ENCODE data around the gene GTSE1. TPM values are rescaled to one million over a fixed set of nuclear protein-coding genes. Genes with fewer than 3 reads are reported as not detected.
A peak's percentile ranks its signal among the peaks of the same experiment; 100 is the strongest.

The GTSE1 gene
- total RNA-seq, 1 experiment from 2014 or later: 42.6 TPM

DNA sequence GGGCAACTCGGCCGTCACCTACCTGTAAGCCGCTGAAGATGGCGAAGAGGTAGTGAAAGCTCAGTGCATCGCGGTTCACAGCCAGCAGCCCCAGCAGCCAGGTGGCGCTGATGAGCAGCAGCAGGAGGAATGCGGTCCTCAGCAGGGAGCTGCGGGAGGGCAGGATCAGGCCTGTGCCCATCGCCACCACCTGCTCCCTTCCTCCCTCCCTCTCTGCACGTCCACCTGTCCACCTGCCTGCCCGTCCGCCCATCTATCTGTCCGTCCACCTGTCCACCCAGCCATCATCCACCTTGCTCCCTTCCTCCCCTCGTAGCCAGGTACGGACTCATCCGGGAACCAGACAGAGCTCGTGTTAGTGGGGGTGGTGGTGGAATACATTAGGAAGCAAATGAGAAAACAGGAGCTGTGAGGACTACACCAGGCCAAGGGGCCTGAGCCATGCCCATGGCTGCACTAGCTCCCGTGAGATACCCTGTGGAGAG, 71.1 kb downstream of the GTSE1 start:
- Histone ChIP-seq H3K23ac (ENCODE audit: insufficient read length, low read depth, low read length) (no peak overlapping the region), H3K9ac (ENCODE audit: extremely low read depth, insufficient read length, low read length) (no peak overlapping the region), H3K27me3 (ENCODE audit: insufficient read depth, low read length) (no peaks in the 10 kb centered on the region), H3K4me2 (ENCODE audit: insufficient read depth, insufficient read length, low read length) (no peak overlapping the region), H3K4ac (ENCODE audit: low read depth, low read length) (no peak overlapping the region), H2AK5ac (ENCODE audit: insufficient read length, low read length) (no peak overlapping the region), H2BK5ac (ENCODE audit: insufficient read length, low read length) (no peak overlapping the region), H2BK12ac (ENCODE audit: insufficient read length, low read depth, low read length) (no peak overlapping the region), H3T11ph (ENCODE audit: low read length) (no peak overlapping the region), H2AFZ (ENCODE audit: low read length) (no peak overlapping the region), H2BK20ac (ENCODE audit: low read depth, low read length, poor library complexity, severe bottlenecking) (no peak overlapping the region), H3K14ac (ENCODE audit: insufficient read depth, low read length) (no peak overlapping the region), H4K5ac (ENCODE audit: insufficient read length, low read depth, low read length) (no peak overlapping the region), H3K4me1 (ENCODE audit: insufficient read depth, low read length) (no peaks in the 10 kb centered on the region), H3K56ac (ENCODE audit: insufficient read length, low read depth, low read length) (no peak overlapping the region), H3K79me2 (ENCODE audit: insufficient read depth, low read length) (no peaks in the 10 kb centered on the region), H2BK120ac (ENCODE audit: low read depth, low read length, poor library complexity, severe bottlenecking) (no peak overlapping the region), H3K9me3 (ENCODE audit: control insufficient read depth, low read depth, low read length) (no peaks in the 10 kb centered on the region), H3K79me1 (ENCODE audit: insufficient read depth, low read depth, low read length, poor library complexity, severe bottlenecking) (no peaks in the 10 kb centered on the region), H3K27ac (ENCODE audit: insufficient read length, low read depth, low read length) (no peak overlapping the region), H2BK15ac (ENCODE audit: low read depth, low read length) (no peak overlapping the region), H4K91ac (ENCODE audit: insufficient read length, low read depth, low read length) (no peak overlapping the region), H3K23me2 (ENCODE audit: insufficient read length, low read depth, low read length, poor library complexity, severe bottlenecking) (no peaks in the 10 kb centered on the region), H4K8ac (replicated peaks; ENCODE audit: insufficient read length, low read depth, low read length) (no peak overlapping the region), H3K18ac (ENCODE audit: insufficient read length, low read depth, low read length) (no peak overlapping the region), H4K20me1 (ENCODE audit: control insufficient read depth, insufficient read depth, insufficient read length) (no peaks in the 10 kb centered on the region)
- Mint-ChIP-seq H3K36me3 (ENCODE audit: insufficient read depth in 1 of 3, low read depth in 3 of 3) (peaks cover 0 to 9% (median 8%) of the 10 kb centered on the region in 3 experiments; a peak in 4 of 7 replicates), H3K4me3 (no peak overlapping the region; a peak in 1 of 5 replicates), H3K4me1 (peaks cover 12% of the 10 kb centered on the region in 2 experiments), H3K27me3 (ENCODE audit: low read depth) (no peaks in the 10 kb centered on the region), H3K9me3 (no peaks in the 10 kb centered on the region), H3K27ac (peak overlapping the region in 2 of 3 experiments; percentile 72 to 77; a peak in 2 of 7 replicates)
- DNase-seq: peak; percentile 89
- no CpG with 5 or more reads among the region's 19 CpGs for WGBS (ENCODE audit: extremely low coverage, insufficient read length, low lambda C conversion rate)
- TF ChIP-seq, protein P1, sequence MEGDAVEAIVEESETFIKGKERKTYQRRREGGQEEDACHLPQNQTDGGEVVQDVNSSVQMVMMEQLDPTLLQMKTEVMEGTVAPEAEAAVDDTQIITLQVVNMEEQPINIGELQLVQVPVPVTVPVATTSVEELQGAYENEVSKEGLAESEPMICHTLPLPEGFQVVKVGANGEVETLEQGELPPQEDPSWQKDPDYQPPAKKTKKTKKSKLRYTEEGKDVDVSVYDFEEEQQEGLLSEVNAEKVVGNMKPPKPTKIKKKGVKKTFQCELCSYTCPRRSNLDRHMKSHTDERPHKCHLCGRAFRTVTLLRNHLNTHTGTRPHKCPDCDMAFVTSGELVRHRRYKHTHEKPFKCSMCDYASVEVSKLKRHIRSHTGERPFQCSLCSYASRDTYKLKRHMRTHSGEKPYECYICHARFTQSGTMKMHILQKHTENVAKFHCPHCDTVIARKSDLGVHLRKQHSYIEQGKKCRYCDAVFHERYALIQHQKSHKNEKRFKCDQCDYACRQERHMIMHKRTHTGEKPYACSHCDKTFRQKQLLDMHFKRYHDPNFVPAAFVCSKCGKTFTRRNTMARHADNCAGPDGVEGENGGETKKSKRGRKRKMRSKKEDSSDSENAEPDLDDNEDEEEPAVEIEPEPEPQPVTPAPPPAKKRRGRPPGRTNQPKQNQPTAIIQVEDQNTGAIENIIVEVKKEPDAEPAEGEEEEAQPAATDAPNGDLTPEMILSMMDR (conservative IDR thresholded peaks at IDR 0.05): peak; percentile 98

Data from H9 (cell line).